ENCODE results near the gene FLVCR1.
A peak's percentile ranks its signal among the peaks of the same experiment; 100 is the strongest.
"Not testable (repeated sequence)": the region's sequence is repeated elsewhere in the genome, so short reads cannot be mapped to it uniquely, and the experiment has no call there.

The FLVCR1 gene

DNA sequence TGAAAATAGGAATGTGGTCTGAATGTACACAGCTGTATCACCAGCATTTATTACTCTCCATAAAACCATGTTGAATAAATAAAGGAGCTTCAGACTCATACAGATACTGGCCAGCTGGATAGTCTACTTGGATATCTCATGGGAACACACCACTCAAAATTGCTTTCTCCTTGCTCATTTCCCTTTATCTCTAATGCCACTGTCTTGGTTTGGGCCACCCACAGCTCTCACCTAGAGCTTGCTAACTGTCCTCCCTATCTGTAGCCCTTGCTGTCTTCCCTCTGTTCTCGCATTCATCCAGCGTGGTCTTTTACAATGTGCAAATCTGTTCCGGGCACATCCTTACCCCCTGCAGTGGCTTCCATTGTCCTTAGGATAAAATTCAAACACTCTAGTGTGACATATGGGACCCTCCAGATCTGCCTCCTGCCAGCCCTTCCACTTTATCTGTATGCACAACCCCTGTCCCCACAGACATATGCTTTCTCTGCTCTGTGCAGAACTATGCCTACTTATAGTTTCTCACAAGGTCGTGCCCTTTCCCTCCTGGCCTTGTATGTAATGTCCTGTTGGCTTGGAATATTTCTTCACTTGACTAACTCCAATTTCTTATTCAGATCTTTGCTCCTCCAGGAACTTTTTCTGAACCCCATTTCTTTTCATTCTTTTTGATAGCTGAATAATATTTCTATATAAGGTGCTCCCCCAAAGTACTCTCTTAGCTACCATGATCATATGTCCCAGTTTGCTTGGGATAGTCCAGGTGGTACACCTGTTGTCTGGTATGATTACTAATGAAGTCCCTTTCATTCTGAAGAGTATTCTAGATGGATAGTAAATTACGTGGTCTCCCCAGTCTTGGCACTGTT is 2.9 kb downstream of the FLVCR1 start:
- no peak for DNase-seq

- no peak for DNase-seq
Measured at GRCh38 chr1:212862111-212862690, 4.1 kb downstream of the FLVCR1 start.

GRCh38 chr1:212863345-212863744 is 5.3 kb downstream of the FLVCR1 start:
- not testable (repeated sequence) for DNase-seq

DNA sequence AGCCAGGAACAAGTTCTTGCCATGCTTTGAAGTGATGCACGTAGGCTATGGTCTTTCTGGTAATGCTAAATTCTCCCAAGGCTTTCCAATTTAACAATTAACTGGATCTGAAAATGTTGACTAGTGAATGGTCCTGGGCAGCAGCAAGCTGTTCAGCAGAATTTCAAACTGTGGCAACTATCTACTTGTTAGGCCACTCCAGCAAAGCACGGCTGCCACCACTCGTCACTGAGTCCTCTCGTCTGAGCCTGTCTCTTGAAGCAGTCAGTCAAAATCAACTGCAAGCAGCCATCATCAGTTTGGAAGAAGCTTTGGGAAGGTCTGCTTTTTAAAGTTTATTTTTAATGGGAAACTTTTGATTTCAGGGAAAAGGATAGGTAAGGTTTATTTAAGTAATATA is 6.1 kb downstream of the FLVCR1 start:
- peak in 1 of 14 donors; percentile 5 for DNase-seq

- no peak for DNase-seq
Measured at GRCh38 chr1:212867192-212867591, 9.1 kb downstream of the FLVCR1 start.

- DNase-seq, result no peak
Measured at GRCh38 chr1:212871976-212872375, 13.9 kb downstream of the FLVCR1 start.

DNA sequence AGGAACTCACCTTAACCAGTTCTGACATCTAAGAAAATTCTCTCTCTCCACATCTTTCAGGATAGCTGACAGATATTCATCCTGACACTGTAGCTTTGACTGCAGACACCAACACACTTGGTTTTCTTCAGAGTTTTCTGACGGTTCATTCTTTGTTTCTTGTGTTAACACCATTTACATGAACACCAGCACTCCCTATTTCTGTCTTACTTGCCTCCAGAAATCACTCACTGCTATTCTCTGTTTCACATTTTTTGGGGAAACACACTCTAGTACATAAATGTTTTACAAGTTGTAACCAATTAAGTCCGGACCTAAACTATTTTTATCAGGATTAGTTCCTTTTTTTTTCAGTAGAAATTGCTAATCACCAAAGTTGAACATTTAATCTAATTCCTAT is 15.4 kb downstream of the FLVCR1 start:
- no peak for DNase-seq

DNA sequence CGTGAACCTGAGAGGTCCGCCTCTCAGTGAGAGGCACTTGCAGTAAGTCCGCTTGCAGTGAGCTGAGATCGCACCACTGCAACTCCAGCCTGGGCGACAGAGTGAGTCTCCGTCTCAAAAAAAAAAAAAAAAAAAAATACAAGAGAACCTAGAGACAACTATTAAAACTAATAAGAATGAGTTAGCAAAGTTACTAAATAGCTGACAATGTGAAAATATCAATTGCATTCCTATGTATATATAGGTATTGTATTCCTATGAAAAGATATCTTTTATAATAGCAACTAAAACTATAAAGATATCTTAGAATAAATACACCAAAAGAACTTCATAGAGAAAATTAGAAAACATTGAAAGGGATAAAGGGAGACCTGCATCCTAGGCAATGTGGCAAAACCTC is 20.3 kb downstream of the FLVCR1 start:
- no peak for DNase-seq

DNA sequence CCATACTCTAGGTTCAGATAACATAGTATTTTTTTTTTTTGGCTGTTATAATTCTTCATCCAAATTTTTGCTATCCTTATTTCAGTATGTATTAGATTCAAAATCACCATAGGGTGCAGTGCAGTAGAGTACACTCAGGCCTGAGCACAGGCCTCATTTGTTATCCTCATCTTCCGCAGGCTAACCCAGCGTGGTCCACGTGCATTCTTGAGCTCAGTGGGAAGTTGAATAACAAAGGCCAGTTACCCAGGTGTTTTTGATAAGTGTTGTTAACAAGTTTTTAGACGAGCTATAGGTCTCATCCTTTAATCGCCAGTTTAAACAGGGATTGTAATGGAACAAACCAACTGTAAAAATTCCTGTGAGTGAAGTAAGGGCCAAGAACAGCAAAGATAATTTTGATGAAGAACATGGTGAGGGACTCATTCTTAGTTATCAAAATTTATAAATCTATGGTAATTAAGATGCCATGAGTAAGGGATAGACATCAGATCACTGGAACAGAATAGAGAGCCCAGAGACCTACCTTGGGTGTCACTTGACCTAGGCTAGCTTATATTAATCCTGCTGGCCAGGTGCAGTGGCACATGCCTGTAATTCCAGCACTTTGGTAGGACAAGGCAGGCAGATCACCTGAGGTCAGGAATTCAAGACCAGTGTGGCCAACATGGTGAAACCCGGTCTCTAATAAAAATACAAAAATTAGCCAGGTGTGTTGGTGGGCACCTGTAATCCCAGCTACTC is 22.0 kb downstream of the FLVCR1 start:
- DNase-seq, result no peak

- DNase-seq, result no peak
Measured at GRCh38 chr1:212884592-212884991, 26.5 kb downstream of the FLVCR1 start.

- DNase-seq, result no peak
Measured at GRCh38 chr1:212892108-212892507, 34.0 kb downstream of the FLVCR1 start.

GRCh38 chr1:212899845-212900244 is 41.8 kb downstream of the FLVCR1 start:
- DNase-seq, result no peak

GRCh38 chr1:212901290-212901689 is 43.2 kb downstream of the FLVCR1 start:
- no peak for DNase-seq

DNA sequence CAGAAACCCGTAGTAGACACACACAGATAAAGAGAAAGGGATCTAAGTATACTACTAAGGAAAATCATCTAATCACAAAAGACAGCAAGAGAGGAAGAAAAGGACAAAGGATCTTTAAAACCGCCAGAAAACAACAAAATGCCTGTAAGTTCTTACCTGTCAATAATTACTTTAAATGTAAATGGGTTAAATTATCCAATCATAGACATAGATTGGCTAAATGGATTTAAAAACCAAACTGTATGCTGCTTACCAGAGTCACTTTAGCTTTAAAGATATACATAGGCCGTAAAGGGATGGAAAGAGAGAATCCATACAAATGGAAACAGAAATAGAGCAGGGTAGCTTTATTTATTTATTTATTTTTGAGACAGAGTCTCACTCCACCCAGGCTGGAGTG is 44.0 kb downstream of the FLVCR1 start:
- no peak for DNase-seq

- DNase-seq, result no peak
Measured at GRCh38 chr1:212903664-212904063, 45.6 kb downstream of the FLVCR1 start.

- DNase-seq, result not testable (repeated sequence)
Measured at GRCh38 chr1:212908071-212908470, 50.0 kb downstream of the FLVCR1 start.

- no peak for DNase-seq
Measured at GRCh38 chr1:212908971-212909370, 50.9 kb downstream of the FLVCR1 start.

DNA sequence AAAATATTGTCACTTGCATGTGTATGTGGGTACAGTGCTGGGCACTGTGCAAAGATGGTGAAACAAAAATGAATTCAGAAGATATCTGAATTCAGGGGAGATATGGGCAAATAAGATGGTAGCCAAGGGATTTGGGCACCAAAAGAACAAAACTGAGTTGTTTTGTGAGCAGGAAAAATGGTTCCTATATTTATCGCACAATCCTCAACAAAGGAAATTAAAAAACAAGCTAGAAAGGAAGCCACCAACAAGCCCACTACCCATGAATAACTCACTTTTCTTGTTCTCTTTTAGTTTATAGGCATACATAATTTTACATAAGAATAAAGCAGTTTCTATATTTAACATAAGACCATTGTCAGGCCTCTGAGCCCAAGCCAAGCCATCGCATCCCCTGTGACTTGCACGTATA is 51.6 kb downstream of the FLVCR1 start:
- DNase-seq, result no peak

DNA sequence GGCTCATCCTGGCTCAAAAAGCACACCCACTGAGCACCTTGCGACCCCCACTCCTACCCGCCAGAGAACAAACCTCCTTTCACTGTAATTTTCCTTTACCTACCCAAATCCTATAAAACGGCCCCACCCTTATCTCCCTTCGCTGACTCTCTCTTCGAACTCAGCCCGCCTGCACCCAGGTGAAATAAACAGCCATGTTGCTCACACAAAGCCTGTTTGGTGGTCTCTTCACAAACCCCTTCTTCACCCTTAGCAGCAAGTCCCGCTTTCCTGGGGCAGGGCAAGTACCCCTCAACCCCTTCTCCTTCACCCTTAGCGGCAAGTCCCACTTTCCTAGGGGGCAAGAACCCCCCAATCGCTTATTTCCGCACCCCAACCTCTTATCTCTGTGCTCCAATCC is 52.1 kb downstream of the FLVCR1 start:
- not testable (repeated sequence) for DNase-seq

DNA sequence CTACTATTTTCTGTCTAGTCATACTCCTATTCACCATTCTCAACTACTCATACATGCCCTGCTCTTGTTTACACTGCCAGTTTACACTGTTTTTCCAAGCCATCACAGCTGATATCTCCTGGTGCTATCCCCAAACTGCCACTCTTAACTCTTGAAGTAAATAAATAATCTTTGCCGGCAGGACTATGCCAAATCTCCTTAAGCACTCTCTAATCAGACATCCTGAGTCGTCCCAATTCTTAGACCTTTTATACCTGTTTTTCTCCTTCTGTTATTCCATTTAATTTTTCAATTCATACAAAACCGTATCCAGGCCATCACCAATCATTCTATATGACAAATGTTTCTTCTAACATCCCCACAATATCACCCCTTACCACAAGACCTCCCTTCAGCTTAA is 55.6 kb downstream of the FLVCR1 start:
- not testable (repeated sequence) for DNase-seq

DNA sequence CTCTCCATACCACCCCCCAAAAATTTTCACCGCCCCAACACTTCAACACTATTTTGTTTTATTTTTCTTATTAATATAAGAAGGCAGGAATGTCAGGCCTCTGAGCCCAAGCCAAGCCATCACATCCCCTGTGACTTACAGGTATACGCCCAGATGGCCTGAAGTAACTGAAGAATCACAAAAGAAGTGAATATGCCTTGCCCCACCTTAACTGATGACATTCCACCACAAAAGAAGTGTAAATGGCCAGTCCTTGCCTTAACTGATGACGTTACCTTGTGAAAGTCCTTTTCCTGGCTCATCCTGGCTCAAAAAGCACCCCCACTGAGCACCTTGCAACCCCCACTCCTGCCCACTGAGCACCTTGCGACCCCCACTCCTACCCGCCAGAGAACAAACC is 56.0 kb downstream of the FLVCR1 start:
- not testable (repeated sequence) for DNase-seq

- DNase-seq, result no peak
Measured at GRCh38 chr1:212914789-212915188, 56.7 kb downstream of the FLVCR1 start.
